H9 (cell line): Measurements from ENCODE around the gene CRELD2. TPM values are rescaled to one million over a fixed set of nuclear protein-coding genes. Genes with fewer than 3 reads are reported as not detected.

Experiments used
- DNase-seq: peaks from one replicate; pipeline ENCODE4 v3.0.0-alpha.2; 2017
- H2AFZ ChIP-seq: one replicate; pipeline ENCODE4 v1.6.1; 2013; ENCODE audit warnings: mild to moderate bottlenecking, low read length, control low read depth, moderate library complexity
- H2AK5ac ChIP-seq: 2 replicates; pipeline ENCODE4 v1.6.1; 2013; ENCODE audit warnings: low read length, control low read depth, mixed read lengths; ENCODE audit not compliant: insufficient read length
- H2BK120ac ChIP-seq: one replicate; pipeline ENCODE4 v1.6.1; 2013; ENCODE audit warnings: low read depth, mild to moderate bottlenecking, low read length, control low read depth, inconsistent platforms; ENCODE audit not compliant: poor library complexity, severe bottlenecking
- H2BK12ac ChIP-seq: 2 replicates; pipeline ENCODE4 v1.6.1; 2013; ENCODE audit warnings: low read length, control low read depth, mixed read lengths, low read depth; ENCODE audit not compliant: insufficient read length
- H2BK15ac ChIP-seq: 2 replicates; pipeline ENCODE4 v1.6.1; 2013; ENCODE audit warnings: low read depth, low read length, control low read depth
- H2BK20ac ChIP-seq: one replicate; pipeline ENCODE4 v1.6.1; 2013; ENCODE audit warnings: low read depth, mild to moderate bottlenecking, low read length, control low read depth, inconsistent platforms; ENCODE audit not compliant: poor library complexity, severe bottlenecking
- H2BK5ac ChIP-seq: 2 replicates; pipeline ENCODE4 v1.6.1; 2013; ENCODE audit warnings: low read length, control low read depth, mixed read lengths; ENCODE audit not compliant: insufficient read length
- H3K14ac ChIP-seq: 2 replicates; pipeline ENCODE4 v1.6.1; 2013; ENCODE audit warnings: low read length, control low read depth; ENCODE audit not compliant: insufficient read depth
- H3K18ac ChIP-seq: 2 replicates; pipeline ENCODE4 v1.6.1; 2013; ENCODE audit warnings: low read depth, mild to moderate bottlenecking, mixed read lengths, low read length, control low read depth; ENCODE audit not compliant: insufficient read length
- H3K23ac ChIP-seq: 2 replicates; pipeline ENCODE4 v1.6.1; 2013; ENCODE audit warnings: low read length, control low read depth, mixed read lengths, low read depth; ENCODE audit not compliant: insufficient read length
- H3K23me2 ChIP-seq: 2 replicates; pipeline ENCODE4 v1.6.1; 2013; ENCODE audit warnings: low read depth, mild to moderate bottlenecking, mixed read lengths, low read length, control low read depth; ENCODE audit not compliant: insufficient read length, poor library complexity, severe bottlenecking
- H3K27ac ChIP-seq: 2 replicates; pipeline ENCODE4 v1.5.1; 2013; ENCODE audit warnings: low read length, control low read depth, mixed read lengths, low read depth; ENCODE audit not compliant: insufficient read length
- H3K27me3 ChIP-seq: 2 replicates; pipeline ENCODE4 v1.6.1; 2013; ENCODE audit warnings: low read length, control low read depth, inconsistent platforms; ENCODE audit not compliant: insufficient read depth
- H3K4ac ChIP-seq: 2 replicates; pipeline ENCODE4 v1.6.1; 2013; ENCODE audit warnings: low read depth, mild to moderate bottlenecking, control low read depth, inconsistent platforms, low read length, moderate library complexity
- H3K4me1 ChIP-seq: 2 replicates; pipeline ENCODE4 v1.6.1; 2013; ENCODE audit warnings: low read length, control low read depth, inconsistent platforms; ENCODE audit not compliant: insufficient read depth
- H3K4me2 ChIP-seq: 2 replicates; pipeline ENCODE4 v1.6.1; 2013; ENCODE audit warnings: low read length, control low read depth, mixed read lengths; ENCODE audit not compliant: insufficient read length, insufficient read depth
- H3K56ac ChIP-seq: 2 replicates; pipeline ENCODE4 v1.6.1; 2013; ENCODE audit warnings: low read depth, mild to moderate bottlenecking, mixed read lengths, low read length, control low read depth; ENCODE audit not compliant: insufficient read length
- H3K79me1 ChIP-seq: 2 replicates; pipeline ENCODE4 v1.6.1; 2013; ENCODE audit warnings: low read depth, mild to moderate bottlenecking, moderate library complexity, low read length, control low read depth, inconsistent platforms; ENCODE audit not compliant: insufficient read depth, poor library complexity, severe bottlenecking
- H3K79me2 ChIP-seq: 2 replicates; pipeline ENCODE4 v1.6.1; 2013; ENCODE audit warnings: low read length, control low read depth, inconsistent platforms; ENCODE audit not compliant: insufficient read depth
- H3K9ac ChIP-seq: 2 replicates; pipeline ENCODE4 v1.6.1; 2013; ENCODE audit warnings: low read length, control low read depth, mixed read lengths; ENCODE audit not compliant: insufficient read length; ENCODE audit errors: extremely low read depth
- H3K9me3 ChIP-seq: one replicate; pipeline ENCODE4 v1.6.1; 2013; ENCODE audit warnings: low read depth, low read length, inconsistent platforms; ENCODE audit not compliant: control insufficient read depth
- H3T11ph ChIP-seq: one replicate; pipeline ENCODE4 v1.6.1; 2013; ENCODE audit warnings: mild to moderate bottlenecking, low read length, control low read depth, inconsistent platforms
- H4K20me1 ChIP-seq: one replicate; pipeline ENCODE4 v1.6.1; 2013; ENCODE audit not compliant: control insufficient read depth, insufficient read length, insufficient read depth
- H4K5ac ChIP-seq: 2 replicates; pipeline ENCODE4 v1.6.1; 2013; ENCODE audit warnings: low read depth, mild to moderate bottlenecking, mixed read lengths, low read length, control low read depth; ENCODE audit not compliant: insufficient read length
- H4K8ac ChIP-seq: replicated peaks from 2 replicates; pipeline ENCODE4 v1.6.1; 2013; ENCODE audit warnings: low read length, control low read depth, mixed read lengths, low read depth; ENCODE audit not compliant: insufficient read length
- H4K91ac ChIP-seq: 2 replicates; pipeline ENCODE4 v1.6.1; 2013; ENCODE audit warnings: low read depth, mild to moderate bottlenecking, moderate library complexity, mixed read lengths, low read length, control low read depth; ENCODE audit not compliant: insufficient read length
- H3K27ac Mint-ChIP-seq, 3 experiments: 2 replicates in 2 of 3; 3 replicates in 1 of 3; pipeline ENCODE4 v1.8.0; 2020 to 2021; ENCODE audit warnings: mixed read lengths in 3 of 3, mild to moderate bottlenecking in 1 of 3, moderate library complexity in 1 of 3
- H3K27me3 Mint-ChIP-seq: 2 replicates; pipeline ENCODE4 v1.8.0; 2021; ENCODE audit warnings: low read depth, mild to moderate bottlenecking, moderate library complexity, mixed read lengths
- H3K36me3 Mint-ChIP-seq, 3 experiments: 2 replicates in 2 of 3; 3 replicates in 1 of 3; pipeline ENCODE4 v1.8.0; 2020 to 2021; ENCODE audit warnings: low read depth in 3 of 3, mixed read lengths in 3 of 3; ENCODE audit not compliant: insufficient read depth in 1 of 3
- H3K4me1 Mint-ChIP-seq, 2 experiments: 2 replicates each; pipeline ENCODE4 v1.8.0; 2020; ENCODE audit warnings: mixed read lengths in 2 of 2
- H3K4me3 Mint-ChIP-seq, 2 experiments: 2 replicates in 1 of 2; 3 replicates in 1 of 2; pipeline ENCODE4 v1.8.0; 2020 to 2021; ENCODE audit warnings: mild to moderate bottlenecking in 2 of 2, mixed read lengths in 2 of 2, moderate library complexity in 1 of 2
- H3K9me3 Mint-ChIP-seq, 2 experiments: 2 replicates in 1 of 2; 3 replicates in 1 of 2; pipeline ENCODE4 v1.8.0; 2020; ENCODE audit warnings: mild to moderate bottlenecking in 2 of 2, mixed read lengths in 2 of 2, moderate library complexity in 1 of 2
- WGBS: extraction: QIAGEN DNeasy Blood & Tissue Kit; methylation state at CpG from one replicate; pipeline ENCODE4 v1.1.7; 2013; ENCODE audit warnings: missing lambda C conversion rate, low lambda C conversion rate, mixed read lengths; ENCODE audit not compliant: insufficient read length; ENCODE audit errors: extremely low coverage; 5-methylcytosine and 5-hydroxymethylcytosine counted together
- total RNA-seq: library from RNA; stranded (reverse); gene quantifications from 2 replicates; pipeline ENCODE4 v1.2.1, GENCODE V29; 2021
- TF ChIP-seq, protein P1 (sequence below): fragments of 200-600 bp; sonication (generic); conservative IDR thresholded peaks from 3 replicates; pipeline ENCODE4 v1.8.0; 2021; ENCODE audit warnings: antibody characterized with exemption, mild to moderate bottlenecking

CRELD2 gene
- total RNA-seq, 1 experiment from 2014 or later: 34.7 TPM

DNA sequence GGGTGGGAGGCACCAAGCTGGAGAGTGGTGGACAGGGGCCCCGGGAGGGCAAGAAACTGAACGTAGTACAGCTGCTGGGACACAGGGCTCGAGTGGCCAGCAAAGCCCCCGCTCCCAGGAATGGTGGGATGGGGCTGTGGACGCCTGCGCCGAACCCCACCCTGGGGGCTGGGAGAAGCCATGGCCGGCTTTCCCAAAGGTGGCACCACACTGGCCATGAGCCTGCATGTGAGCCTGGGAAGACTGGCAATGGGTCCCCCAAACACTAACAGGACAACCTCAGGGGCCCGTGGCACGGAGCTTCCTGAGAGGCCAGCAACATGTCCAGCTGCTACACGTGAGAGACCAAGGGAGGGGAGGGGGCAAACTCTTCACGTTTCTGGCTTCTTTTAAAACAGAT is 4.2 kb upstream of the CRELD2 start:
- no peaks in the 10 kb centered on the region for H3K27me3 Mint-ChIP-seq
- Histone ChIP-seq H2AFZ (no peak overlapping the region), H4K91ac (no peak overlapping the region), H4K8ac (no peak overlapping the region), H4K5ac (no peak overlapping the region), H3K9me3 (no peaks in the 10 kb centered on the region), H2BK15ac (no peak overlapping the region), H2AK5ac (no peak overlapping the region), H3K23ac (no peak overlapping the region), H3K79me1 (no peaks in the 10 kb centered on the region), H3T11ph (no peak overlapping the region), H3K4me2 (no peak overlapping the region), H2BK120ac (no peak overlapping the region), H3K4me1 (no peaks in the 10 kb centered on the region), H3K4ac (no peak overlapping the region), H2BK12ac (no peak overlapping the region), H3K56ac (no peak overlapping the region), H4K20me1 (no peaks in the 10 kb centered on the region), H3K79me2 (no peaks in the 10 kb centered on the region; the same call in 1 of the 2 replicates), H2BK5ac (no peak overlapping the region), H2BK20ac (no peak overlapping the region), H3K18ac (no peak overlapping the region), H3K23me2 (peaks cover 9% of the 10 kb centered on the region), H3K9ac (no peak overlapping the region), H3K27me3 (no peaks in the 10 kb centered on the region), H3K14ac (no peak overlapping the region), H3K27ac (no peak overlapping the region)
- H3K36me3 Mint-ChIP-seq: peaks cover 3 to 26% (median 17%) of the 10 kb centered on the region in 3 experiments; a peak in 5 of 7 replicates
- WGBS: no CpG with 5 or more reads among the region's 12 CpGs
- TF ChIP-seq, protein P1, sequence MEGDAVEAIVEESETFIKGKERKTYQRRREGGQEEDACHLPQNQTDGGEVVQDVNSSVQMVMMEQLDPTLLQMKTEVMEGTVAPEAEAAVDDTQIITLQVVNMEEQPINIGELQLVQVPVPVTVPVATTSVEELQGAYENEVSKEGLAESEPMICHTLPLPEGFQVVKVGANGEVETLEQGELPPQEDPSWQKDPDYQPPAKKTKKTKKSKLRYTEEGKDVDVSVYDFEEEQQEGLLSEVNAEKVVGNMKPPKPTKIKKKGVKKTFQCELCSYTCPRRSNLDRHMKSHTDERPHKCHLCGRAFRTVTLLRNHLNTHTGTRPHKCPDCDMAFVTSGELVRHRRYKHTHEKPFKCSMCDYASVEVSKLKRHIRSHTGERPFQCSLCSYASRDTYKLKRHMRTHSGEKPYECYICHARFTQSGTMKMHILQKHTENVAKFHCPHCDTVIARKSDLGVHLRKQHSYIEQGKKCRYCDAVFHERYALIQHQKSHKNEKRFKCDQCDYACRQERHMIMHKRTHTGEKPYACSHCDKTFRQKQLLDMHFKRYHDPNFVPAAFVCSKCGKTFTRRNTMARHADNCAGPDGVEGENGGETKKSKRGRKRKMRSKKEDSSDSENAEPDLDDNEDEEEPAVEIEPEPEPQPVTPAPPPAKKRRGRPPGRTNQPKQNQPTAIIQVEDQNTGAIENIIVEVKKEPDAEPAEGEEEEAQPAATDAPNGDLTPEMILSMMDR: no peak
- H3K9me3 Mint-ChIP-seq: no peaks in the 10 kb centered on the region
- peaks cover 5% of the 10 kb centered on the region in 2 experiments; a peak in 2 of 4 replicates for H3K4me1 Mint-ChIP-seq
- H3K4me3 Mint-ChIP-seq: no peak overlapping the region
- no peak for DNase-seq
- H3K27ac Mint-ChIP-seq: no peak overlapping the region
